Astrocyte (in vitro differentiated cells and primary cell): Measurements from ENCODE around the gene DDR1. TPM values are rescaled to one million over a fixed set of nuclear protein-coding genes. Genes with fewer than 3 reads are reported as not detected.

ENCODE experiments used
- DNase-seq: peaks from one replicate; pipeline ENCODE4 v3.0.0-alpha.2; 2010; ENCODE audit warnings: low read depth
- FAIRE-seq: peaks from 2 replicates; lab custom pipeline; 2011; peaks lifted over from hg19 to GRCh38; lab: Jason Lieb, UNC
- H2AFZ ChIP-seq: 2 replicates; pipeline ENCODE4 v1.6.0; 2012; ENCODE audit warnings: low read depth, low read length, inconsistent platforms
- H3K27ac ChIP-seq: 2 replicates; pipeline ENCODE4 v1.5.1; 2011; ENCODE audit warnings: low read depth, low read length, inconsistent platforms
- H3K27me3 ChIP-seq: 2 replicates; pipeline ENCODE4 v1.6.0; 2011; ENCODE audit warnings: low read length, inconsistent platforms; ENCODE audit not compliant: insufficient read depth
- H3K36me3 ChIP-seq: 2 replicates; pipeline ENCODE4 v1.5.1; 2011; ENCODE audit warnings: low read length, inconsistent platforms; ENCODE audit not compliant: insufficient read depth
- H3K4me1 ChIP-seq: 2 replicates; pipeline ENCODE4 v1.5.1; 2011; ENCODE audit warnings: low read length, inconsistent platforms; ENCODE audit not compliant: insufficient read depth
- H3K4me2 ChIP-seq: 2 replicates; pipeline ENCODE4 v1.6.0; 2012; ENCODE audit warnings: low read length, inconsistent platforms
- H3K4me3 ChIP-seq: 2 replicates; pipeline ENCODE4 v1.5.1; 2011; ENCODE audit warnings: low read depth, mild to moderate bottlenecking, low read length, inconsistent platforms; ENCODE audit not compliant: insufficient read depth
- H3K79me2 ChIP-seq: 2 replicates; pipeline ENCODE4 v1.6.0; 2012; ENCODE audit warnings: mild to moderate bottlenecking, low read length, inconsistent platforms; ENCODE audit not compliant: insufficient read depth
- H3K9ac ChIP-seq: 2 replicates; pipeline ENCODE4 v1.6.0; 2012; ENCODE audit warnings: mild to moderate bottlenecking, low read length, inconsistent platforms
- H3K9me3 ChIP-seq: 2 replicates; pipeline ENCODE4 v1.5.1; 2012; ENCODE audit warnings: low read depth, mild to moderate bottlenecking, low read length, inconsistent platforms; ENCODE audit not compliant: insufficient read depth
- H4K20me1 ChIP-seq: 2 replicates; pipeline ENCODE4 v1.6.0; 2012; ENCODE audit warnings: low read length, inconsistent platforms; ENCODE audit not compliant: insufficient read depth
- H3K27ac Mint-ChIP-seq: one replicate; pipeline ENCODE4 v1.8.0; 2021; ENCODE audit warnings: mild to moderate bottlenecking, mixed read lengths; ENCODE audit not compliant: unreplicated experiment
- H3K27me3 Mint-ChIP-seq: one replicate; pipeline ENCODE4 v1.8.0; 2021; ENCODE audit warnings: low read depth, mixed read lengths; ENCODE audit not compliant: unreplicated experiment
- H3K36me3 Mint-ChIP-seq: one replicate; pipeline ENCODE4 v1.8.0; 2021; ENCODE audit warnings: low read depth, mixed read lengths; ENCODE audit not compliant: unreplicated experiment
- H3K4me1 Mint-ChIP-seq: one replicate; pipeline ENCODE4 v1.8.0; 2021; ENCODE audit warnings: low read depth, mixed read lengths; ENCODE audit not compliant: unreplicated experiment
- H3K4me3 Mint-ChIP-seq: one replicate; pipeline ENCODE4 v1.8.0; 2021; ENCODE audit warnings: mild to moderate bottlenecking, moderate library complexity, mixed read lengths; ENCODE audit not compliant: unreplicated experiment
- H3K9me3 Mint-ChIP-seq: one replicate; pipeline ENCODE4 v1.8.0; 2021; ENCODE audit warnings: mild to moderate bottlenecking, mixed read lengths; ENCODE audit not compliant: unreplicated experiment
- EZH2 ChIP-seq: IDR thresholded peaks from 2 replicates; pipeline ENCODE4 v1.6.1; 2012; ENCODE audit warnings: mild to moderate bottlenecking, low read length, inconsistent platforms; ENCODE audit not compliant: insufficient read depth
- total RNA-seq: library from RNA; stranded (reverse); gene quantifications from 2 replicates; pipeline ENCODE4 v1.2.1, GENCODE V29; 2021
- TF ChIP-seq, protein P1 (sequence below): IDR thresholded peaks from 2 replicates; pipeline ENCODE4 v1.5.1; 2011; ENCODE audit warnings: low read depth, mild to moderate bottlenecking, inconsistent platforms, low read length, moderate library complexity; ENCODE audit not compliant: insufficient read depth

DDR1 gene
- total RNA-seq, 1 donor from 2014 or later: 144 TPM

DNA sequence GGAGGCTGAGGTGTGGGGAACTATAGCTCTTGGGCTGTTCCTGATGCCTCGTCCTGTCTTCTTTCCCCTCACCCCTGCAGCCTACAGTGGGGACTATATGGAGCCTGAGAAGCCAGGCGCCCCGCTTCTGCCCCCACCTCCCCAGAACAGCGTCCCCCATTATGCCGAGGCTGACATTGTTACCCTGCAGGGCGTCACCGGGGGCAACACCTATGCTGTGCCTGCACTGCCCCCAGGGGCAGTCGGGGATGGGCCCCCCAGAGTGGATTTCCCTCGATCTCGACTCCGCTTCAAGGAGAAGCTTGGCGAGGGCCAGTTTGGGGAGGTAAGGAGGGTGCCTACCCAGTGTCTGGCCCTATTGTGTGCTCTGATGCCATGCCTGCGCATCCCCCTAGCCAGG, 12.2 kb downstream of the DDR1 start:
- H3K36me3 Mint-ChIP-seq: peaks cover 33% of the 10 kb centered on the region

DNA sequence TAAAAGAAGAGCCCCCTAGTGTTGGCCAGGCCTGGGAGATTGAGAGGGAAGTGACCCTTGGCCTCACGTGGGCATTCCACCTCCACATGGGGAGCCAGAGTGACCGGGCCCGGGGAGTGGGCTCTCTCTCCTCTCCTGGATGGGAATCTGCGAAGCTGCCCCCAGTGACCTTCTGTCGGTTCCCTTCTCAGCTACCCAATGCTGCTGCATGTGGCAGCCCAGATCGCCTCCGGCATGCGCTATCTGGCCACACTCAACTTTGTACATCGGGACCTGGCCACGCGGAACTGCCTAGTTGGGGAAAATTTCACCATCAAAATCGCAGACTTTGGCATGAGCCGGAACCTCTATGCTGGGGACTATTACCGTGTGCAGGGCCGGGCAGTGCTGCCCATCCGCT, 13.6 kb downstream of the DDR1 start:
- Histone ChIP-seq H3K9ac (no peak overlapping the region), H3K4me1 (no peaks in the 10 kb centered on the region), H3K4me3 (no peak overlapping the region), H3K36me3 (peaks cover 4% of the 10 kb centered on the region), H3K79me2 (no peaks in the 10 kb centered on the region), H3K9me3 (no peaks in the 10 kb centered on the region), H3K4me2 (no peak overlapping the region), H2AFZ (no peak overlapping the region), H4K20me1 (peaks cover 18% of the 10 kb centered on the region), H3K27me3 (no peaks in the 10 kb centered on the region), H3K27ac (no peak overlapping the region)
- no peak overlapping the region for H3K4me3 Mint-ChIP-seq
- no peaks in the 10 kb centered on the region for H3K27me3 Mint-ChIP-seq
- DNase-seq (no peak), FAIRE-seq (no peak)
- H3K27ac Mint-ChIP-seq: no peak overlapping the region
- no peaks in the 10 kb centered on the region for H3K9me3 Mint-ChIP-seq
- no peak for TF ChIP-seq EZH2
- TF ChIP-seq, protein P1, sequence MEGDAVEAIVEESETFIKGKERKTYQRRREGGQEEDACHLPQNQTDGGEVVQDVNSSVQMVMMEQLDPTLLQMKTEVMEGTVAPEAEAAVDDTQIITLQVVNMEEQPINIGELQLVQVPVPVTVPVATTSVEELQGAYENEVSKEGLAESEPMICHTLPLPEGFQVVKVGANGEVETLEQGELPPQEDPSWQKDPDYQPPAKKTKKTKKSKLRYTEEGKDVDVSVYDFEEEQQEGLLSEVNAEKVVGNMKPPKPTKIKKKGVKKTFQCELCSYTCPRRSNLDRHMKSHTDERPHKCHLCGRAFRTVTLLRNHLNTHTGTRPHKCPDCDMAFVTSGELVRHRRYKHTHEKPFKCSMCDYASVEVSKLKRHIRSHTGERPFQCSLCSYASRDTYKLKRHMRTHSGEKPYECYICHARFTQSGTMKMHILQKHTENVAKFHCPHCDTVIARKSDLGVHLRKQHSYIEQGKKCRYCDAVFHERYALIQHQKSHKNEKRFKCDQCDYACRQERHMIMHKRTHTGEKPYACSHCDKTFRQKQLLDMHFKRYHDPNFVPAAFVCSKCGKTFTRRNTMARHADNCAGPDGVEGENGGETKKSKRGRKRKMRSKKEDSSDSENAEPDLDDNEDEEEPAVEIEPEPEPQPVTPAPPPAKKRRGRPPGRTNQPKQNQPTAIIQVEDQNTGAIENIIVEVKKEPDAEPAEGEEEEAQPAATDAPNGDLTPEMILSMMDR: no peak
- peaks cover 29% of the 10 kb centered on the region for H3K36me3 Mint-ChIP-seq
- H3K4me1 Mint-ChIP-seq: no peaks in the 10 kb centered on the region

More for the DNA sequence above, 12.2 kb downstream of the DDR1 start:
- H3K79me2 ChIP-seq: no peaks in the 10 kb centered on the region
- Mint-ChIP-seq H3K27me3 (no peaks in the 10 kb centered on the region), H3K27ac (no peak overlapping the region), H3K9me3 (no peaks in the 10 kb centered on the region), H3K4me3 (no peak overlapping the region), H3K4me1 (no peaks in the 10 kb centered on the region)
- FAIRE-seq (no peak), DNase-seq (no peak)
- no peaks in the 10 kb centered on the region for H3K4me1 ChIP-seq
- TF ChIP-seq, protein P1: no peak
- TF ChIP-seq EZH2: no peak
- peaks cover 4% of the 10 kb centered on the region for H3K36me3 ChIP-seq
- H3K27me3 ChIP-seq: no peaks in the 10 kb centered on the region
- H3K27ac ChIP-seq: no peak overlapping the region
- H3K9ac ChIP-seq: no peak overlapping the region
- no peak overlapping the region for H3K4me2 ChIP-seq
- H3K4me3 ChIP-seq: no peak overlapping the region
- H2AFZ ChIP-seq: no peak overlapping the region
- H3K9me3 ChIP-seq: no peaks in the 10 kb centered on the region
- H4K20me1 ChIP-seq: peaks cover 18% of the 10 kb centered on the region

DNA sequence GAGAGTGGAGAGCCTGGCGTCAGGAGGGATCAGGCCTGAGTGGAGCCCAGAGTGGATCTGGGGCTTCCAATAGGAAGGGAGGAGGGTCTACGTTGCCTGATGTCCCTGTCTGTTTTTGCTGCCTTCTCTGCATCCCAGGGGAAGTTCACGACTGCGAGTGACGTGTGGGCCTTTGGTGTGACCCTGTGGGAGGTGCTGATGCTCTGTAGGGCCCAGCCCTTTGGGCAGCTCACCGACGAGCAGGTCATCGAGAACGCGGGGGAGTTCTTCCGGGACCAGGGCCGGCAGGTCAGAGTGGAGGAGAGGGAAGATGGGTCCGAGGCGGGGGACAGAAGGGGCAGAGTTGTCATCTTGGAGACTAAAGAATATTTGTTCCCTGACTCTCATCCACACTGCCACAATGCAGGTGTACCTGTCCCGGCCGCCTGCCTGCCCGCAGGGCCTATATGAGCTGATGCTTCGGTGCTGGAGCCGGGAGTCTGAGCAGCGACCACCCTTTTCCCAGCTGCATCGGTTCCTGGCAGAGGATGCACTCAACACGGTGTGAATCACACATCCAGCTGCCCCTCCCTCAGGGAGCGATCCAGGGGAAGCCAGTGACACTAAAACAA, 14.5 kb downstream of the DDR1 start:
- H3K36me3 ChIP-seq: peaks cover 4% of the 10 kb centered on the region
- H3K4me3 Mint-ChIP-seq: no peak overlapping the region
- H3K4me1 ChIP-seq: no peaks in the 10 kb centered on the region
- no peak overlapping the region for H3K4me3 ChIP-seq
- no peak for TF ChIP-seq EZH2
- TF ChIP-seq, protein P1: no peak
- H3K79me2 ChIP-seq: no peaks in the 10 kb centered on the region
- FAIRE-seq: no peak
- H3K27me3 ChIP-seq: no peaks in the 10 kb centered on the region
- no peak overlapping the region for H3K27ac ChIP-seq
- H3K4me1 Mint-ChIP-seq: no peaks in the 10 kb centered on the region
- no peak overlapping the region for H2AFZ ChIP-seq
- H3K9ac ChIP-seq: no peak overlapping the region
- no peaks in the 10 kb centered on the region for H3K27me3 Mint-ChIP-seq
- H3K4me2 ChIP-seq: no peak overlapping the region
- peaks cover 29% of the 10 kb centered on the region for H3K36me3 Mint-ChIP-seq
- DNase-seq: no peak
- no peaks in the 10 kb centered on the region for H3K9me3 ChIP-seq
- H3K27ac Mint-ChIP-seq: no peak overlapping the region
- H4K20me1 ChIP-seq: peaks cover 14% of the 10 kb centered on the region
- H3K9me3 Mint-ChIP-seq: no peaks in the 10 kb centered on the region
